Epidermal melanocyte (primary cell): ENCODE data around the gene GJA10.

Source experiments
- DNase-seq: peaks from one replicate; pipeline ENCODE4 v3.0.0; 2011; ENCODE audit warnings: low spot score; ENCODE audit not compliant: insufficient read length

GJA10 gene

DNA sequence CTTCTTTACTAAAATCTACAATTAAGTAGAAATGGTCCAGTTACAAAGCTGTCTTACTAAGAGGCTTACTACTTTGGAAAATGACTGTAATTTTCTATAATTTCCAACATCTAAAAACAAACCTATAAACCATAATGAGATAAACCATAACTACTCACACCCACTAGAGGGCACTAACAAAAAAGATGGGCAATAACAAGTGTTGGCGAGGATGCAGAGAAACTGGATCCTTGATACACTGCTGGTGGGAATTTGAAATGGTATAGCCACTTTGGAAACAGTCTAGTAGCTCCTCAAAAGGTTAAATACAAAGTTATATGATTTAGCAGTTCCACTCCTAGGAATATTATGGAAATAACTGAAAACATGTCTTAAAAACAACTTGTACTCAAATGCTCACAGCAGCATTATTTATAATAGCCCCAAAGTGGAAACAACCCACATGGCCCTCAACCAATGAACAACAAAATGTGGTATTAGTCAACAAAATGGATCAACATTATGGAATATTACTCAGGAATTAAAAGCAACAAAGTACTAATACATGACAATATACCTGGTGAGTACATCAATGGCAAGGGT is 50.6 kb downstream of the GJA10 start:
- DNase-seq: no peak
